Stimulated activated CD8-positive, alpha-beta memory T cell treated with anti-CD3 and anti-CD28 coated beads, Interleukin-4, amount 100 ng/mL, for 4 hours (primary cell): ENCODE measurements around the gene TDRD9.
"Not testable (repeated sequence)": the region's sequence is repeated elsewhere in the genome, so short reads cannot be mapped to it uniquely, and the experiment has no call there.

Experiments used
- DNase-seq, 2 donors: peaks; one replicate each; pipeline ENCODE4 v3.0.0-alpha.2; 2020; ENCODE audit warnings: low read depth in 2 of 2, low spot score in 1 of 2

Gene TDRD9

GRCh38 chr14:103928011-103928890 lies at the start of gene TDRD9:
TSS of gene TDRD9 (plus strand) at chr14:103928456. CDS start at chr14:103928510, 54 bp downstream.
- no peak for DNase-seq

- no peak for DNase-seq
Observed at GRCh38 chr14:103879118-103879569, 49.1 kb upstream of the TDRD9 start.

- no peak for DNase-seq
Observed at GRCh38 chr14:103879570-103880347, 48.5 kb upstream of the TDRD9 start.

- DNase-seq, result no peak
Observed at GRCh38 chr14:103880348-103881267, 47.6 kb upstream of the TDRD9 start.

GRCh38 chr14:103881268-103882201 lies 46.7 kb upstream of the TDRD9 start:
- DNase-seq, result no peak

GRCh38 chr14:103882503-103883262 lies 45.6 kb upstream of the TDRD9 start:
- DNase-seq, result no peak

GRCh38 chr14:103883263-103883523 lies 45.1 kb upstream of the TDRD9 start:
- no peak for DNase-seq

- no peak for DNase-seq
Observed at GRCh38 chr14:103884854-103885253, 43.4 kb upstream of the TDRD9 start.

GRCh38 chr14:103885509-103885932 lies 42.7 kb upstream of the TDRD9 start:
- DNase-seq, result no peak

GRCh38 chr14:103886304-103887169 lies 41.7 kb upstream of the TDRD9 start:
- no peak for DNase-seq

- DNase-seq, result no peak
Observed at GRCh38 chr14:103887170-103887501, 41.1 kb upstream of the TDRD9 start.

GRCh38 chr14:103887557-103888115 lies 40.6 kb upstream of the TDRD9 start:
- no peak for DNase-seq

- DNase-seq, result not testable (repeated sequence)
Observed at GRCh38 chr14:103889002-103889312, 39.3 kb upstream of the TDRD9 start.

GRCh38 chr14:103889313-103890051 lies 38.8 kb upstream of the TDRD9 start:
- no peak for DNase-seq

GRCh38 chr14:103890052-103890371 lies 38.2 kb upstream of the TDRD9 start:
- DNase-seq, result no peak

- DNase-seq, result no peak
Observed at GRCh38 chr14:103890821-103891666, 37.2 kb upstream of the TDRD9 start.

- no peak for DNase-seq
Observed at GRCh38 chr14:103891667-103892215, 36.5 kb upstream of the TDRD9 start.
